ENCODE data around the gene DPEP2. TPM values are rescaled to one million over a fixed set of nuclear protein-coding genes. Genes with fewer than 3 reads are reported as not detected.

Gene DPEP2
- total and polyA plus RNA-seq, 2 of the 4 experiments (the other 2 are of a cell fraction): not detected

- TF ChIP-seq ELK1 (IDR thresholded peaks at IDR 0.05; ENCODE audit: borderline replicate concordance, low read depth, low read length): no peak
Observed at GRCh38 chr16:68019167-68019680, 19.9 kb upstream of the DPEP2 start (continued).

- H3K14ac ChIP-seq (replicated peaks; ENCODE audit: low read depth, low read length): no peak within 1 kb of the TSS
- peaks cover 9% of the 10 kb centered on the region for H3K27me3 ChIP-seq (ENCODE audit: control insufficient read depth, insufficient read depth, low read length)
- H4K8ac ChIP-seq (ENCODE audit: low read depth in 2 of 2, low read length in 2 of 2): no peak within 1 kb of the TSS
- H3K23ac ChIP-seq (ENCODE audit: low read depth, low read length): no peak within 1 kb of the TSS
- H3K4me2 ChIP-seq (ENCODE audit: low read depth, low read length): no peak within 1 kb of the TSS
- peaks cover 2% of the 10 kb centered on the region; the same call in 1 of the 2 replicates for H3K9me1 ChIP-seq (ENCODE audit: insufficient read depth, low read length)
- no peak for TF ChIP-seq CTCF (conservative IDR thresholded peaks at IDR 0.05; ENCODE audit: low read depth, low read length)
- TF ChIP-seq BHLHE40 (IDR thresholded peaks at IDR 0.05; ENCODE audit: low read depth, low read length): no peak
- no peak for TF ChIP-seq NFE2L2 (IDR thresholded peaks at IDR 0.05; ENCODE audit: low read depth, low read length)
- no peak for TF ChIP-seq ELK1 (IDR thresholded peaks at IDR 0.05; ENCODE audit: borderline replicate concordance, low read depth, low read length)
- no peak for TF ChIP-seq MXI1 (IDR thresholded peaks at IDR 0.05; ENCODE audit: borderline replicate concordance, low read depth, low read length)
- no peak for TF ChIP-seq SMC3 (IDR thresholded peaks at IDR 0.05; ENCODE audit: low read depth, low read length)
- TF ChIP-seq USF2 (IDR thresholded peaks at IDR 0.05; ENCODE audit: low read depth, low read length): no peak
- no peak for TF ChIP-seq MAZ (IDR thresholded peaks at IDR 0.05; ENCODE audit: borderline replicate concordance, low read depth, low read length)
- no peak for TF ChIP-seq RAD21 (IDR thresholded peaks at IDR 0.05; ENCODE audit: low read length)
- no peak for TF ChIP-seq RFX5 (IDR thresholded peaks at IDR 0.05; ENCODE audit: low read depth, low read length)
- TF ChIP-seq MAFK (IDR thresholded peaks at IDR 0.05; ENCODE audit: low read depth, low read length): no peak
- H2AK5ac ChIP-seq (ENCODE audit: low read depth, low read length): no peak within 1 kb of the TSS
- H4K20me1 ChIP-seq (ENCODE audit: insufficient read depth, low read length): no peaks in the 10 kb centered on the region
- in situ Hi-C loops (cut with MboI; ENCODE audit: low sequenced_read_pairs) (no loop called here), intact Hi-C loops (cut with micrococcal nuclease) (no loop called here), dilution Hi-C loops (cut with HindIII; ENCODE audit: low sequenced_read_pairs, unreplicated experiment) (no loop called here)
- H3K27ac ChIP-seq (ENCODE audit: insufficient read depth, low read length): no peak within 1 kb of the TSS
- BruUV-seq (replicated peaks): no TSS peak
- no peak within 1 kb of the TSS for H3K4me3 ChIP-seq (ENCODE audit: insufficient read depth, low read depth, low read length)
- H4K5ac ChIP-seq (ENCODE audit: low read depth, low read length): no peak within 1 kb of the TSS
- ATAC-seq (ENCODE audit: low read depth) (no peak), DNase-seq (no peak)
- no peak within 1 kb of the TSS for H2BK5ac ChIP-seq (ENCODE audit: low read depth, low read length, poor library complexity, severe bottlenecking)
- H2BK120ac ChIP-seq (ENCODE audit: low read depth, low read length): no peak within 1 kb of the TSS
- H2AK9ac ChIP-seq (replicated peaks; ENCODE audit: low read depth, low read length, poor library complexity): peak within 1 kb of the TSS; percentile 55
- no peaks in the 10 kb centered on the region for H3K79me1 ChIP-seq (ENCODE audit: low read depth in 1 of 2, low read length in 2 of 2)
- no peak within 1 kb of the TSS for H3K56ac ChIP-seq (ENCODE audit: extremely low read depth, insufficient read depth, low read length)
- H3K4me1 ChIP-seq (ENCODE audit: control insufficient read depth, insufficient read depth, low read length): no peaks in the 10 kb centered on the region
- H2AFZ ChIP-seq (replicated peaks; ENCODE audit: low read length, poor library complexity): no peak within 1 kb of the TSS
- H3K9me3 ChIP-seq (ENCODE audit: control insufficient read depth, insufficient read depth, low read length): no peaks in the 10 kb centered on the region
- no peak within 1 kb of the TSS for H2BK20ac ChIP-seq (ENCODE audit: low read depth, low read length)
- no peak within 1 kb of the TSS for H3K18ac ChIP-seq (ENCODE audit: low read depth, low read length)
- no peak within 1 kb of the TSS for H3K4ac ChIP-seq (ENCODE audit: low read depth, low read length)
- H4K91ac ChIP-seq (ENCODE audit: insufficient read depth, low read depth, low read length): no peak within 1 kb of the TSS
- CTCF ChIA-PET: no interaction called here
- no peak within 1 kb of the TSS for H3K9ac ChIP-seq (ENCODE audit: low read depth, low read length)
- no CpG with 5 or more reads among the region's 5 CpGs for WGBS, 2 experiments (ENCODE audit: extremely low coverage in 2 of 2, insufficient read length in 1 of 2)
- POLR2A ChIA-PET (ENCODE audit: unreplicated experiment): interaction anchor here (0.5 kb wide), 1 partner anchor 707 kb away, joined by 17 read pairs; no protein-coding TSS in a partner anchor
- no peaks in the 10 kb centered on the region for H3K36me3 ChIP-seq (ENCODE audit: control insufficient read depth, insufficient read depth, low read length)
- H2BK15ac ChIP-seq (ENCODE audit: low read depth, low read length): no peak within 1 kb of the TSS
Observed at GRCh38 chr16:68015681-68016080, 16.4 kb upstream of the DPEP2 start, which contains the start of gene DPEP2NB. Gene DPEP2NB, minus strand, starts transcription at chr16:68015911. Its CDS starts 141 bp downstream, at chr16:68015770.

Data from IMR-90 (cell line).